K562 (cell line): ENCODE results near the gene A4GNT. TPM values are rescaled to one million over a fixed set of nuclear protein-coding genes. Genes with fewer than 3 reads are reported as not detected.

Experiments
- ARID4B ChIP-seq: sonication (generic); formaldehyde crosslinking; IDR thresholded peaks from 2 replicates; pipeline ENCODE4 v1.8.0; 2022; ENCODE audit warnings: mild to moderate bottlenecking, missing genetic modification reagents
- EP300 ChIP-seq: IDR thresholded peaks from 2 replicates; pipeline ENCODE4 v1.6.1; 2012; ENCODE audit warnings: low read length, improper control_type of control experiment
- FOXO4 ChIP-seq: fragments of 450-650 bp; formaldehyde crosslinking; IDR thresholded peaks from 2 replicates; pipeline ENCODE4 v1.4.0; 2020; ENCODE audit warnings: mild to moderate bottlenecking, moderate library complexity
- HLTF ChIP-seq: fragments of 450-650 bp; IDR thresholded peaks from 2 replicates; pipeline ENCODE4 v1.6.1; 2016
- KLF16 ChIP-seq: IDR thresholded peaks from 2 replicates; pipeline ENCODE4 v1.6.1; 2016; ENCODE audit warnings: antibody characterized with exemption
- ZBTB40 ChIP-seq, 2 experiments: fragments of 450-650 bp in 1 of 2; sonication (generic) in 1 of 2; formaldehyde crosslinking in 1 of 2; IDR thresholded peaks; 2 replicates each; pipeline versions ENCODE4 v1.7.1 to v1.9.0; 2016 to 2022; ENCODE audit warnings: inconsistent platforms in 1 of 2, mild to moderate bottlenecking in 1 of 2, missing genetic modification reagents in 1 of 2
- ZNF639 ChIP-seq, 2 experiments: fragments of 200-800 bp in 1 of 2; sonication (Bioruptor generic) in 1 of 2; sonication (generic) in 1 of 2; formaldehyde crosslinking in 1 of 2; IDR thresholded peaks in 1 of 2; conservative IDR thresholded peaks in 1 of 2; 2 replicates each; pipeline versions ENCODE4 v1.5.0 to v1.6.1; 2016 to 2020; ENCODE audit warnings: missing compliant biosample characterization in 1 of 2, missing genetic modification characterization in 1 of 2, missing genetic modification reagents in 1 of 2
- polyA plus RNA-seq, 8 experiments: library from polyadenylated mRNA; depleted of rRNA in 4 of 8; stranded (reverse) in 5 of 8; unstranded in 3 of 8; fragments of >200 nt; fragmentation: Nextera tagmentation in 2 of 8; fragmentation: Illumina TruSeq in 1 of 8; extraction: Ambion mirVana in 2 of 8; extraction: Trizol in 1 of 8; gene quantifications; 2 replicates each; pipeline versions ENCODE4 v1.2.1 to v1.2.3, GENCODE V29; 2011 to 2014; ENCODE audit warnings: inconsistent platforms in 1 of 8, missing spikeins in 1 of 8
- total RNA-seq, 7 experiments: library from RNA; depleted of rRNA in 6 of 7; stranded (reverse); fragments of >200 nt in 6 of 7; fragmentation: Illumina TruSeq in 2 of 7; extraction: Trizol in 2 of 7; gene quantifications; 2 replicates each; pipeline versions ENCODE4 v1.2.1 to v1.2.3, GENCODE V29; 2011 to 2021; ENCODE audit warnings: low replicate concordance in 1 of 7

The A4GNT gene
- total and polyA plus RNA-seq, 9 of the 15 experiments (the other 6 are each of a cell fraction or from before 2014, with no cell fraction given), result not detected

- TF ChIP-seq ARID4B (CRISPR knock-in tag) (no peak), FOXO4 (CRISPR knock-in tag) (no peak), ZBTB40 (IDR thresholded peaks at IDR 0.05) (no peak), ZBTB40 (CRISPR knock-in tag; IDR thresholded peaks at IDR 0.05) (no peak), ZNF639 (CRISPR knock-in tag; conservative IDR thresholded peaks at IDR 0.05 in 1 of 2, IDR thresholded peaks at IDR 0.05 in 1 of 2) (peak in 1 of 2 experiments; percentile 26; a peak in 1 of 4 replicates), KLF16 (no peak), EP300 (no peak), HLTF (no peak)
Measured at GRCh38 chr3:138114988-138115971, 16.9 kb downstream of the A4GNT start, which contains the start of gene DZIP1L (continued).
